AG09309 (cell line): ENCODE data around the gene ARVCF.

ENCODE experiments used
- DNase-seq: peaks from one replicate; pipeline ENCODE4 v3.0.0-alpha.2; 2010; ENCODE audit warnings: low read depth
- H3K4me3 ChIP-seq: 2 replicates; pipeline ENCODE4 v1.5.1; 2011; ENCODE audit warnings: mild to moderate bottlenecking, low read depth, low read length, moderate library complexity; ENCODE audit not compliant: control insufficient read depth
- CTCF ChIP-seq: IDR thresholded peaks from 2 replicates; pipeline ENCODE4 v1.5.1; 2011; ENCODE audit warnings: mild to moderate bottlenecking, low read depth, low read length, inconsistent platforms; ENCODE audit not compliant: insufficient read depth, control insufficient read depth; ENCODE audit errors: missing control alignments

Gene ARVCF

GRCh38 chr22:20016734-20017621 is at the start of gene ARVCF:
Gene ARVCF, minus strand, starts transcription at chr22:20016823. Its CDS starts 26,029 bp downstream, at chr22:19990794.
- peak; percentile 62 for DNase-seq
- TF ChIP-seq CTCF, result no peak
- H3K4me3 ChIP-seq, result peak within 1 kb of the TSS; percentile 56

GRCh38 chr22:20065896-20066616 is 49.4 kb upstream of the ARVCF start:
- H3K4me3 ChIP-seq, result no peak overlapping the region
- no peak for TF ChIP-seq CTCF
- no peak for DNase-seq

- no peak for DNase-seq
Measured at GRCh38 chr22:20064545-20065262, 48.1 kb upstream of the ARVCF start.

GRCh38 chr22:20064140-20064480 is 47.5 kb upstream of the ARVCF start:
- DNase-seq, result no peak
- H3K4me3 ChIP-seq, result no peak overlapping the region

More at GRCh38 chr22:20064545-20065262, 48.1 kb upstream of the ARVCF start:
- no peak overlapping the region for H3K4me3 ChIP-seq
- no peak for TF ChIP-seq CTCF

GRCh38 chr22:20063271-20064139 is 46.9 kb upstream of the ARVCF start:
- no peak for DNase-seq
- H3K4me3 ChIP-seq, result no peak overlapping the region
- no peak for TF ChIP-seq CTCF

More at GRCh38 chr22:20064140-20064480, 47.5 kb upstream of the ARVCF start:
- no peak for TF ChIP-seq CTCF

GRCh38 chr22:20062766-20063083 is 46.1 kb upstream of the ARVCF start:
- DNase-seq, result peak; percentile 3
- no peak overlapping the region for H3K4me3 ChIP-seq
- TF ChIP-seq CTCF, result no peak
